Measurements from ENCODE around the gene PDCD4.
"Not testable (repeated sequence)": the region's sequence is repeated elsewhere in the genome, so short reads cannot be mapped to it uniquely, and the experiment has no call there.

DNA sequence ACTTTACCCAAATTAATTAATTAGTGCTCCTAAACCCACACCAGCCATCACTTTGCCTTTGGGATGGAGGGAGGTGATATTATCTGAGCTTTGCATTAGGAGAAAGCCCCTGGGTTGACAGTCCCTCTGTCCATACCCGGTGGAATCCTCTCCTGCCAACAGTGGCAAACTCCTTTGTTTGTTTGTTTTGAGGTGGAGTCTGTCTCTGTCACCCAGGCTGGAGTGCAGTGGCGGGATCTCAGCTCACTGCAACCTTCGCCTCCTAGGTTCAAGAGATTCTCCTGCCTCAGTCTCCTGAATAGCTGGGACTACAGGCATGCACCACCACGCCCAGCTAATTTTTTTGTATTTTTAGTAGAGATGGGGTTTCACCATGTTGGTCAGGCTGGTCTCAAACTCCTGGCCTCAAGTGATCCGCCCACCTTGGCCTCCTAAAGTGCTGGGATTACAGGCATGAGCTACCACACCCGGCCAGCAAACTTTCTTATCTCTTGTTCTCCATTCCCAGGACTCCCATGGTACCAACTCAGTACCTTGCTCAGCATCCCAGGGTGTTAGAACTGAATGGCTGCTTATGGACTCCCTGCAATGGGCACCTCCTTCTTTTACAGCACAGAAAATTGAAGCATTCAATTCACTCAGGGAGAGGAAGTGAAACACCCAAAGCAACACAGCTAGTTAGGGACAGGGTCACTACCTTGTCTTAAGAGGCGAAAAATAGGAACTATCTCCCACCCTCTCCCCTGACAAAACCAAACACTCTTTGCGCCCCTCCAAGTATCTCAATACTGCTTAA lies 4.5 kb upstream of the PDCD4 start:
- TF ChIP-seq, protein P1, sequence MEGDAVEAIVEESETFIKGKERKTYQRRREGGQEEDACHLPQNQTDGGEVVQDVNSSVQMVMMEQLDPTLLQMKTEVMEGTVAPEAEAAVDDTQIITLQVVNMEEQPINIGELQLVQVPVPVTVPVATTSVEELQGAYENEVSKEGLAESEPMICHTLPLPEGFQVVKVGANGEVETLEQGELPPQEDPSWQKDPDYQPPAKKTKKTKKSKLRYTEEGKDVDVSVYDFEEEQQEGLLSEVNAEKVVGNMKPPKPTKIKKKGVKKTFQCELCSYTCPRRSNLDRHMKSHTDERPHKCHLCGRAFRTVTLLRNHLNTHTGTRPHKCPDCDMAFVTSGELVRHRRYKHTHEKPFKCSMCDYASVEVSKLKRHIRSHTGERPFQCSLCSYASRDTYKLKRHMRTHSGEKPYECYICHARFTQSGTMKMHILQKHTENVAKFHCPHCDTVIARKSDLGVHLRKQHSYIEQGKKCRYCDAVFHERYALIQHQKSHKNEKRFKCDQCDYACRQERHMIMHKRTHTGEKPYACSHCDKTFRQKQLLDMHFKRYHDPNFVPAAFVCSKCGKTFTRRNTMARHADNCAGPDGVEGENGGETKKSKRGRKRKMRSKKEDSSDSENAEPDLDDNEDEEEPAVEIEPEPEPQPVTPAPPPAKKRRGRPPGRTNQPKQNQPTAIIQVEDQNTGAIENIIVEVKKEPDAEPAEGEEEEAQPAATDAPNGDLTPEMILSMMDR (IDR thresholded peaks at IDR 0.05) = not testable (repeated sequence)
- TF ChIP-seq TEAD4 (IDR thresholded peaks at IDR 0.05; ENCODE audit: borderline replicate concordance, insufficient read depth); EZH2phosphoT487 (IDR thresholded peaks at IDR 0.05; ENCODE audit: borderline replicate concordance, low read depth); TCF12 (IDR thresholded peaks at IDR 0.05); YY1 (IDR thresholded peaks at IDR 0.05; ENCODE audit: low read depth); NRF1 (IDR thresholded peaks at IDR 0.05; ENCODE audit: low read depth, low read length); RXRA (IDR thresholded peaks at IDR 0.05; ENCODE audit: borderline replicate concordance, low read depth); POLR2AphosphoS5 (IDR thresholded peaks at IDR 0.05; ENCODE audit: low read depth, low read length); SIN3A (IDR thresholded peaks at IDR 0.05; ENCODE audit: borderline replicate concordance, low read depth, low read length): not testable (repeated sequence)
- TF ChIP-seq, protein P2, sequence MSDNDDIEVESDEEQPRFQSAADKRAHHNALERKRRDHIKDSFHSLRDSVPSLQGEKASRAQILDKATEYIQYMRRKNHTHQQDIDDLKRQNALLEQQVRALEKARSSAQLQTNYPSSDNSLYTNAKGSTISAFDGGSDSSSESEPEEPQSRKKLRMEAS (IDR thresholded peaks at IDR 0.05; ENCODE audit: low read depth) = not testable (repeated sequence)
- TF ChIP-seq, protein P3, sequence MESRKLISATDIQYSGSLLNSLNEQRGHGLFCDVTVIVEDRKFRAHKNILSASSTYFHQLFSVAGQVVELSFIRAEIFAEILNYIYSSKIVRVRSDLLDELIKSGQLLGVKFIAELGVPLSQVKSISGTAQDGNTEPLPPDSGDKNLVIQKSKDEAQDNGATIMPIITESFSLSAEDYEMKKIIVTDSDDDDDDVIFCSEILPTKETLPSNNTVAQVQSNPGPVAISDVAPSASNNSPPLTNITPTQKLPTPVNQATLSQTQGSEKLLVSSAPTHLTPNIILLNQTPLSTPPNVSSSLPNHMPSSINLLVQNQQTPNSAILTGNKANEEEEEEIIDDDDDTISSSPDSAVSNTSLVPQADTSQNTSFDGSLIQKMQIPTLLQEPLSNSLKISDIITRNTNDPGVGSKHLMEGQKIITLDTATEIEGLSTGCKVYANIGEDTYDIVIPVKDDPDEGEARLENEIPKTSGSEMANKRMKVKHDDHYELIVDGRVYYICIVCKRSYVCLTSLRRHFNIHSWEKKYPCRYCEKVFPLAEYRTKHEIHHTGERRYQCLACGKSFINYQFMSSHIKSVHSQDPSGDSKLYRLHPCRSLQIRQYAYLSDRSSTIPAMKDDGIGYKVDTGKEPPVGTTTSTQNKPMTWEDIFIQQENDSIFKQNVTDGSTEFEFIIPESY (IDR thresholded peaks at IDR 0.05; ENCODE audit: borderline replicate concordance, low read depth) = not testable (repeated sequence)
- TF ChIP-seq, protein P4, sequence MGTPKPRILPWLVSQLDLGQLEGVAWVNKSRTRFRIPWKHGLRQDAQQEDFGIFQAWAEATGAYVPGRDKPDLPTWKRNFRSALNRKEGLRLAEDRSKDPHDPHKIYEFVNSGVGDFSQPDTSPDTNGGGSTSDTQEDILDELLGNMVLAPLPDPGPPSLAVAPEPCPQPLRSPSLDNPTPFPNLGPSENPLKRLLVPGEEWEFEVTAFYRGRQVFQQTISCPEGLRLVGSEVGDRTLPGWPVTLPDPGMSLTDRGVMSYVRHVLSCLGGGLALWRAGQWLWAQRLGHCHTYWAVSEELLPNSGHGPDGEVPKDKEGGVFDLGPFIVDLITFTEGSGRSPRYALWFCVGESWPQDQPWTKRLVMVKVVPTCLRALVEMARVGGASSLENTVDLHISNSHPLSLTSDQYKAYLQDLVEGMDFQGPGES (IDR thresholded peaks at IDR 0.05; ENCODE audit: low read depth, low read length) = not testable (repeated sequence)
- peak; percentile 19 for TF ChIP-seq CHD2 (IDR thresholded peaks at IDR 0.05; ENCODE audit: low read length, partially characterized antibody)

Data from SK-N-SH (cell line).